H1 (cell line): ENCODE data around the gene MTFR2. TPM values are rescaled to one million over a fixed set of nuclear protein-coding genes. Genes with fewer than 3 reads are reported as not detected.

Experiments used
- CHD7 ChIP-seq: fragments of 300-600 bp; sonication (generic); IDR thresholded peaks from 2 replicates; pipeline ENCODE4 v1.7.1; 2012; ENCODE audit warnings: low read length, moderate library complexity, mild to moderate bottlenecking, inconsistent platforms; ENCODE audit not compliant: insufficient replicate concordance
- NRF1 ChIP-seq: IDR thresholded peaks from 2 replicates; pipeline ENCODE4 v1.6.1; 2011; ENCODE audit warnings: mild to moderate bottlenecking, low read depth, low read length, improper control_type of control experiment
- polyA plus RNA-seq, 7 experiments: library from polyadenylated mRNA; depleted of rRNA in 3 of 7; stranded (reverse) in 5 of 7; unstranded in 2 of 7; fragments of >200 nt in 5 of 7; fragments of 200-250 nt in 2 of 7; gene quantifications; 1 replicate in 5 of 7; 2 replicates in 1 of 7; 4 replicates in 1 of 7; pipeline versions ENCODE4 v1.2.1 to v1.2.3, GENCODE V29; 2011 to 2013; ENCODE audit warnings: missing spikeins in 2 of 7, mixed read lengths in 2 of 7
- total RNA-seq: library from RNA; stranded (reverse); fragmentation: NEBNext Ultra II Directional; extraction: Animal tissue kit (Norgen Biotek cat#: 25700); gene quantifications from 2 replicates; pipeline ENCODE4 v1.2.1, GENCODE V29; 2021

MTFR2 gene
- total and polyA plus RNA-seq, 2 of the 8 experiments (the other 6 are each of a cell fraction or from before 2014, with no cell fraction given), result 8.5 to 10.7 TPM

- TF ChIP-seq CHD7, result no peak
- peak; percentile 62 for TF ChIP-seq NRF1
These were observed 39.1 kb upstream of the MTFR2 start (continued) for GRCh38 chr6:136289327-136289578.
